Transverse colon (tissue), 4 donors: ENCODE results near the gene ARIH1. TPM values are rescaled to one million over a fixed set of nuclear protein-coding genes. Genes with fewer than 3 reads are reported as not detected.

Experiments
- DNase-seq: peaks from one replicate; pipeline ENCODE4 v3.0.0-alpha.2; 2019
- H3K27ac ChIP-seq, 4 donors: fragments of 200-600 bp; sonication (generic); 2 replicates each; pipeline ENCODE4 v1.5.1; 2016 to 2018; ENCODE audit warnings: inconsistent platforms in 4 of 4
- H3K27me3 ChIP-seq: fragments of 200-600 bp; sonication (generic); 2 replicates; pipeline ENCODE4 v1.5.1; 2017; ENCODE audit warnings: inconsistent platforms
- H3K36me3 ChIP-seq, 4 donors: fragments of 200-600 bp; sonication (generic); 2 replicates each; pipeline ENCODE4 v1.5.1; 2017 to 2019; ENCODE audit warnings: inconsistent platforms in 4 of 4
- H3K4me1 ChIP-seq, 4 donors: fragments of 200-600 bp; sonication (generic); 2 replicates each; pipeline ENCODE4 v1.5.1; 2017 to 2020; ENCODE audit warnings: inconsistent platforms in 4 of 4
- H3K4me3 ChIP-seq, 4 donors: fragments of 200-600 bp; sonication (generic); 1 replicate in 1 of 4; 2 replicates in 3 of 4; pipeline versions ENCODE4 v1.5.1 to v1.6.1; 2017 to 2019; ENCODE audit warnings: inconsistent platforms in 4 of 4
- H3K9me3 ChIP-seq, 2 donors: fragments of 200-600 bp; sonication (generic); 2 replicates each; pipeline ENCODE4 v1.5.1; 2017 to 2019; ENCODE audit warnings: inconsistent platforms in 2 of 2
- CTCF ChIP-seq, 5 experiments: fragments of 200-600 bp in 3 of 5; fragments of 450-650 bp in 2 of 5; sonication (generic) in 3 of 5; IDR thresholded peaks; 1 replicate in 2 of 5; 2 replicates in 3 of 5; pipeline ENCODE4 v1.5.1; 2016 to 2017; ENCODE audit warnings: antibody characterized with exemption in 5 of 5, inconsistent platforms in 3 of 5, mild to moderate bottlenecking in 2 of 5, moderate library complexity in 1 of 5
- EP300 ChIP-seq: sonication (generic); formaldehyde crosslinking; IDR thresholded peaks from one replicate; pipeline ENCODE4 v1.6.1; 2017; ENCODE audit warnings: antibody characterized with exemption, low read depth
- POLR2A ChIP-seq: fragments of 450-650 bp; IDR thresholded peaks from one replicate; pipeline ENCODE4 v1.6.1; 2016; ENCODE audit warnings: antibody characterized with exemption, mild to moderate bottlenecking, moderate library complexity
- POLR2AphosphoS5 ChIP-seq, 3 donors: sonication (generic); formaldehyde crosslinking; IDR thresholded peaks; one replicate each; pipeline ENCODE4 v1.6.1; 2016; ENCODE audit warnings: antibody characterized with exemption in 3 of 3
- WGBS, 2 donors: methylation state at CpG; one replicate each; pipeline ENCODE4 v1.1.5; 2018; ENCODE audit warnings: low coverage in 1 of 2; 5-methylcytosine and 5-hydroxymethylcytosine counted together
- in situ Hi-C, 4 donors: fragments of 200-750 bp; cut with MboI; loops; one replicate each; pipeline versions ENCODE4 v1.15.0 to v1.15.1; 2017; ENCODE audit warnings: low sequenced_read_pairs in 3 of 4, low pct_ligation_motif_present in 1 of 4, low pct_unique_long_range_greater_than_20kb in 1 of 4
- intact Hi-C: fragments of 100-400 bp; cut with DNase I; formaldehyde crosslinking; loops from one replicate; pipeline ENCODE4 v1.15.1; 2023; ENCODE audit warnings: low total_unique reads
- total RNA-seq, 4 donors: library from RNA; depleted of rRNA; stranded (reverse); fragments of >200 nt; gene quantifications; one replicate each; pipeline ENCODE4 v1.1.0, GENCODE V29; 2016

ARIH1 gene
- total RNA-seq, 4 donors from 2014 or later = 15.7 to 108 (median 53.1) TPM

- Histone ChIP-seq H3K9me3 (no peaks in the 10 kb centered on the region), H3K4me3 (no peak overlapping the region), H3K4me1 (no peaks in the 10 kb centered on the region), H3K36me3 (no peaks in the 10 kb centered on the region), H3K27ac (no peak overlapping the region), H3K27me3 (peaks cover 4% of the 10 kb centered on the region)
- intact Hi-C loops (no loop called here), in situ Hi-C loops (no loop called here)
- no peak for DNase-seq
- WGBS, 2 donors = 70% methylated on average over 1 of the region's 1 CpG; no CpG with 5 or more reads in 1 of the 2 donors
- TF ChIP-seq POLR2AphosphoS5 (IDR thresholded peaks at IDR 0.05) (no peak), EP300 (no peak), CTCF (IDR thresholded peaks at IDR 0.05) (no peak), POLR2A (no peak)
Measured at GRCh38 chr15:72445426-72445825, 28.7 kb upstream of the ARIH1 start.

GRCh38 chr15:72450805-72451204 lies 23.3 kb upstream of the ARIH1 start:
- no peak overlapping the region for H3K4me3 ChIP-seq

DNA sequence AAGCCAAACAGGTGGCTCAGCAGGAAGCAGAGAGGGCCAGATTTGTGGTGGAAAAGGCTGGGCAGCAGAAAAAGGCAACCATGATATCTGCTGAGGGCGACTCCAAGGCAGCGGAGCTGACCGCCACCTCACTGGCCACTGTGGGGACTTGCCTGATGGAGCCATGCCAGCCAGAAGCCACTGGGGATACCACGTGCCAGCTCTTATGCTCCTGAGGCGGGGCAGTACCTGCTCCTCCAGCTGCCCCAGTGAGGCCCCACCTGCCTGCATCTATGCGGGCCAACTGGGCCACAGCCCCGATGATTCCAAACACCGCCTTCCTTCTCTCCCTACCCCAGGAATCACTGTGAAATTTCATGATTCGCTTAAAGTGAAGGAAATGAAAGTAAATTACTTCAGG lies 22.9 kb upstream of the ARIH1 start:
- in situ Hi-C loops (no loop called here), intact Hi-C loops (no loop called here)
- no peaks in the 10 kb centered on the region for H3K4me1 ChIP-seq
- no peak for TF ChIP-seq EP300
- TF ChIP-seq POLR2AphosphoS5 (IDR thresholded peaks at IDR 0.05) = no peak
- H3K4me3 ChIP-seq = no peak overlapping the region
- no peaks in the 10 kb centered on the region for H3K27me3 ChIP-seq
- no peaks in the 10 kb centered on the region for H3K36me3 ChIP-seq
- DNase-seq = no peak
- H3K9me3 ChIP-seq = no peaks in the 10 kb centered on the region
- 79% methylated on average over 8 of the region's 9 CpGs; no CpG with 5 or more reads in 1 of the 2 donors for WGBS, 2 donors
- no peak overlapping the region for H3K27ac ChIP-seq

More at GRCh38 chr15:72450805-72451204, 23.3 kb upstream of the ARIH1 start:
- intact Hi-C loops = no loop called here
- H3K9me3 ChIP-seq = no peaks in the 10 kb centered on the region
- no peak for TF ChIP-seq POLR2A
- TF ChIP-seq POLR2AphosphoS5 (IDR thresholded peaks at IDR 0.05) = no peak
- no peak for TF ChIP-seq CTCF (IDR thresholded peaks at IDR 0.05)
- TF ChIP-seq EP300 = no peak
- no peaks in the 10 kb centered on the region for H3K4me1 ChIP-seq
- H3K36me3 ChIP-seq = no peaks in the 10 kb centered on the region
- 80 to 83% methylated on average over 1 to 6 of the region's 6 CpGs for WGBS, 2 donors
- in situ Hi-C loops = no loop called here
- no peak overlapping the region for H3K27ac ChIP-seq
- no peak for DNase-seq
- H3K27me3 ChIP-seq = no peaks in the 10 kb centered on the region

DNA sequence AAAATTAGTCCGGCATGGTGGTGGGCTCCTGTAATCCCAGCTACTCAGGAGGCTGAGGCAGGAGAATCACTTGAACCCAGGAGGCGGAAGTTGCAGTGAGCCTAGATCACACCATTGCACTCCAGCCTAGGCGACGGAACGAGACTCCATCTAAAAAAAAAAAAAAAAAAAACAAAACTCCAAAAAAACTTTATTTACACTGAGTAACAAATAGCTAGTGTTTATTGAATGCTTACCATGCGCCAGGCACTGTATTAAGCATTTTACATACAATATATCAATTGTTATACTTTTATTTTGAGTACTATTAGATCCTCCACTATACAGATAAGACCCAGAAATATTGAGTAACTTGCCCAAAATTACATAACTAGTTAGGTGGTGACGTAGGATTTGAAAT lies 17.4 kb upstream of the ARIH1 start:
- TF ChIP-seq EP300 (no peak), POLR2AphosphoS5 (IDR thresholded peaks at IDR 0.05) (no peak), POLR2A (no peak), CTCF (IDR thresholded peaks at IDR 0.05) (no peak)
- intact Hi-C loops = no loop called here
- no peak overlapping the region for H3K27ac ChIP-seq
- DNase-seq = no peak
- H3K36me3 ChIP-seq = no peaks in the 10 kb centered on the region
- in situ Hi-C loops = no loop called here
- no peaks in the 10 kb centered on the region for H3K27me3 ChIP-seq
- H3K4me1 ChIP-seq = peaks cover 0 to 4% (median 0%) of the 10 kb centered on the region in 4 donors
- no peak overlapping the region for H3K4me3 ChIP-seq
- H3K9me3 ChIP-seq = no peaks in the 10 kb centered on the region
- 91 to 95% methylated on average over 6 to 7 of the region's 7 CpGs for WGBS, 2 donors

DNA sequence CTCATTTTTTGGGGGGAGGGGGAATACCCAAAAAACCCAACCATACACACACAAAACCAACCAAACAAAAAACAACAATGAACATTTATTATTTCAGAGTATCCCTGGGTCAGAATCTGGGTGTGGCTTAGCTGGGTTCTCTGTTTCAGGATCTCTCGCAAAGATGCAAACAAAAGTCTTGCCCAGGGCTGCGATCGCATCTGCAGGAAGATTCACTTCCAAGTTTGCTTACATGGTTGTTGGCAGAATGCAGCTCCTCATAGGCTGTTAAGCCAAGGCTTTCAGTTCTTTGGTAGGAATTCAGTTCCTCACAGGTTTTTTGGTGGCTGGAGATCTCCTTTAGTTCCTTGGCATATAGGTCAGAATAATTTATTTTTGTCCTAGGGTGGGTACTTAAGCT lies 13.7 kb upstream of the ARIH1 start:
- peaks cover 0 to 13% (median 0%) of the 10 kb centered on the region in 4 donors for H3K4me1 ChIP-seq
- H3K4me3 ChIP-seq = no peak overlapping the region
- in situ Hi-C loops = no loop called here
- no peak for DNase-seq
- no peaks in the 10 kb centered on the region for H3K36me3 ChIP-seq
- H3K27me3 ChIP-seq = no peaks in the 10 kb centered on the region
- TF ChIP-seq CTCF (IDR thresholded peaks at IDR 0.05) = no peak
- TF ChIP-seq POLR2A = no peak
- TF ChIP-seq EP300 = no peak
- no peak for TF ChIP-seq POLR2AphosphoS5 (IDR thresholded peaks at IDR 0.05)
- no peak overlapping the region for H3K27ac ChIP-seq
- intact Hi-C loops = no loop called here
- 94 to 96% methylated on average over 3 of the region's 3 CpGs for WGBS, 2 donors
- H3K9me3 ChIP-seq = no peaks in the 10 kb centered on the region
